Measurements from ENCODE around the gene SLC22A5.
A peak's percentile ranks its signal among the peaks of the same experiment; 100 is the strongest.

SLC22A5 gene

DNA sequence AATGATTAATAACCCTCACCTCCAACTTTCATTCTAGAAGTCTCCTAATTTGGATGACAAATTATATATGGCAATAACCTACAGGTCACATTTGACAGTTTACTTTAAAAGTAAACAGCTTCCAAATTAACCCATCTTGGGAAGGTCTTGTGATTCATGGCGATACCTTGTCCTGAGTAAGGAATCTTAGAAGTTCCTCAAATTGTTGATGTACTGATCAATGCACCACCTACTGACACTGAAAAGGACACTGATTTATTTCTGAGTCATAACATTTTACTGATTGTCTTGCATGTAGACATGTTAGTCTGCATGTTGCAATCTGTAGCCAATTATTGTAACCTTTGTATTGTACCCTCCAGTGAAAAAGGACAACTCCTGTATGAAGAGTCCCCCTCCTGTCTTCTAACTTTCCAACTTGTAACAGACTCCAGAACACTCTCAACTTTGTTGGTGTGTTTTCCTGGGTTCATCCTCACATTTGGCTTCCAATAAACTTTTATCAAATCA is 16.0 kb upstream of the SLC22A5 start:
- no peak for DNase-seq (ENCODE audit: low read depth)
- H3K4me3 ChIP-seq (ENCODE audit: control insufficient read depth, low read depth, low read length) = no peak overlapping the region
- TF ChIP-seq, protein P1, sequence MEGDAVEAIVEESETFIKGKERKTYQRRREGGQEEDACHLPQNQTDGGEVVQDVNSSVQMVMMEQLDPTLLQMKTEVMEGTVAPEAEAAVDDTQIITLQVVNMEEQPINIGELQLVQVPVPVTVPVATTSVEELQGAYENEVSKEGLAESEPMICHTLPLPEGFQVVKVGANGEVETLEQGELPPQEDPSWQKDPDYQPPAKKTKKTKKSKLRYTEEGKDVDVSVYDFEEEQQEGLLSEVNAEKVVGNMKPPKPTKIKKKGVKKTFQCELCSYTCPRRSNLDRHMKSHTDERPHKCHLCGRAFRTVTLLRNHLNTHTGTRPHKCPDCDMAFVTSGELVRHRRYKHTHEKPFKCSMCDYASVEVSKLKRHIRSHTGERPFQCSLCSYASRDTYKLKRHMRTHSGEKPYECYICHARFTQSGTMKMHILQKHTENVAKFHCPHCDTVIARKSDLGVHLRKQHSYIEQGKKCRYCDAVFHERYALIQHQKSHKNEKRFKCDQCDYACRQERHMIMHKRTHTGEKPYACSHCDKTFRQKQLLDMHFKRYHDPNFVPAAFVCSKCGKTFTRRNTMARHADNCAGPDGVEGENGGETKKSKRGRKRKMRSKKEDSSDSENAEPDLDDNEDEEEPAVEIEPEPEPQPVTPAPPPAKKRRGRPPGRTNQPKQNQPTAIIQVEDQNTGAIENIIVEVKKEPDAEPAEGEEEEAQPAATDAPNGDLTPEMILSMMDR (IDR thresholded peaks at IDR 0.05; ENCODE audit: control insufficient read depth, insufficient read depth, low read depth, low read length, missing control alignments) = no peak

DNA sequence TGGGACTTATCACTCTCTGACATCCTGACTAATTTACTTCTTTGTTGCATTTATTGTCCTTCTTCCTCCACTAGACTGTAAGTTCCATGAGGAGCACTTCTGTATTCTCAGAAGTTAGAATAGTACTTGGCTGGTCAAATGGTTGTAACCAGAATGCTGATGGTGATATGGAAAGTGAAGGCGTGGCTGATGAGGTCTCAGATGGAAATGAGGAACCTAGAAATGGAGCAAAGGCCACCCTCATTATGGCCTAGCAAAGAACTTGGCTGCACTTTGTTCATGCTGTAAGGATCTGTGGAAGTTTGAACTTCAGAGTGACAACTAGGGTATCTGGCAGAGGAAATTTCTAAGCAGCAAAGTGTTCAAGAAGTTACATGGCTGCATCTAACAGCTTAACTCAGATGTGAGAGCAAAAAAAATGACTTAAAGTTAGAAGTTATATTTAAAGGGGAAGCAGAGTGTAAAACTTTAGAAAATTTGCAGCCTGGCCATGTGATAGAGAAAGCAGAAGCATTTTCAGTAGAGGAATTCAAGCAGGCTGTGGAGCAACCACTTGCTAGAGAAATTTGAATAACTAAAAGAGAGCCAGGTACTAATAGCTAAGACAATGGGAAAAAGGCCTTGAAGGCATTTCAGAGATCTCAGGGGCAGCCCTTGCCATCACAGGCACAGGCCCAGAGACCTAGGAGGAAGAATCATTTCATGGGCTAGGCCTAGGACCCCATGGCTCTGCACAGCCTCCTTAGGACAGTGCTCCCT is 14.9 kb upstream of the SLC22A5 start:
- no peak for DNase-seq (ENCODE audit: low read depth)
- TF ChIP-seq, protein P1 (IDR thresholded peaks at IDR 0.05; ENCODE audit: control insufficient read depth, insufficient read depth, low read depth, low read length, missing control alignments) = no peak
- no peak overlapping the region for H3K4me3 ChIP-seq (ENCODE audit: control insufficient read depth, low read depth, low read length)

DNA sequence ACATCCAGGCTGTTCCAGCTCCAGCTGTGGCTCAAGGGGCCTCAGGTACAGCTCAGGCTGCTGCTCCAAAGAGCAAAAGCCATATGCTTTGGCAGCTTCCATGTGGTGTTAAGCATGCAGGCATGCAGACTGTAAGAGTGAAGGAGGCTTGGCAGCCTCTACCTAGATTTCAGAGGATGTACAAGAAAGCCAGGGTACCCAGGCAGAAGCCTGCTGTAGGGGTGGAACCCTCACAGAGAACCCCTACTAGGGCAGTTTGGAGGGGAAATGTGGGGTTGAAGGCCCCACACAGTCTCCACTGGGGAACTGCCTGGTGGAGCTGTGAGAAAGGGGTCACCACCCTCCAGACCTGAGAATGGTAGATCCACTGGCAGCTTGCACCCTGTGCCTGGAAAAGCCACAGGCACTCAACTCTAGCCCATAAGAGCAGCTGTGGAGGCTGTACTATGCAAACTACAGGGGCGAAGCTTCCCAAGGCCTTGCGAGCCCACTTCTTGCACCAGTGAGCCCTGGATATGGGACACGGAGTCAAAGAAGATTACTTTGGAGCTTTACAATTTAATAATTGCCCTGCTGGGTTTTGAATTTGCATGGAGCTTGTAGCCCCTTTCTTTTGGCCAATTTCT is 14.3 kb upstream of the SLC22A5 start:
- DNase-seq (ENCODE audit: low read depth) = no peak
- TF ChIP-seq, protein P1 (IDR thresholded peaks at IDR 0.05; ENCODE audit: control insufficient read depth, insufficient read depth, low read depth, low read length, missing control alignments) = no peak

DNA sequence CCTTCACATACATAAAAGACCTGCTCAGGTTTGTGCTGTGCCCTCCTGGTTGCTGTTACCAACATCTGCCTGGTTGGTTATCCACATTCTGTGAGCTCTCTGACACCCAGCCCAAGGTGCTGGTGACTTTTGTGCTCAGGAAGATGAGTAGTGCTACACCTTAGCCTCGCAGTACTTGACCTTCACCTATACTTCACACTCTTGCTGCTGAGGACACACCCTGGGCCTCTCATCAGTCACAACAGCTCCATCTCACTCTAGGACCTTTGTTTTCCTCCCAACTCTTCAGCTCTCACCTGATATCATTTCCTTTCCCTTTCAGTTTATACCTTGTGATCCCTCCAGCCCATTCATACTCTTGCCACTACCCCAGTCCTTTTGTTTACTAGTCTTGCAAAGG is 10.7 kb upstream of the SLC22A5 start:
- DNase-seq (ENCODE audit: low read depth) = no peak
- H3K4me3 ChIP-seq (ENCODE audit: control insufficient read depth, low read depth, low read length) = no peak overlapping the region
- TF ChIP-seq, protein P1 (IDR thresholded peaks at IDR 0.05; ENCODE audit: control insufficient read depth, insufficient read depth, low read depth, low read length, missing control alignments) = no peak

More for the DNA sequence above, 14.3 kb upstream of the SLC22A5 start:
- H3K4me3 ChIP-seq (ENCODE audit: control insufficient read depth, low read depth, low read length) = no peak overlapping the region

DNA sequence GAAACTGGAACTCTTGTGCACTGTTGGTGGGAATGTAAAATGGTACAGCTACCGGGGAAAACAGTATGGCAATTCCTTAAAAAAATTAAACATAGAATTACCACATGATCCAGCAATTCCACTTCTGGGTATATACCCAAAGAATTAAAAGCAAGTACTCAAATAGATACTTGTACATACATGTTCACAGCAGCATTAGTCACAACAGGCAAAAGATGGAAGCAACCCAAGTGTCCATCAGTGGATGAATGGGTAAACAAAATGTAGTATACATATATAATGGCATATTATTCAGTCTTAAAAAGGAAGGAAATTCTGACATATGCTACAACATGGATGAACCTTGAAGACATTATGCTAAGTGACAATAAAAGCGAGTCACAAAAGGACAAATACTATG is 7.4 kb upstream of the SLC22A5 start:
- DNase-seq (ENCODE audit: low read depth) = no peak
- TF ChIP-seq, protein P1 (IDR thresholded peaks at IDR 0.05; ENCODE audit: control insufficient read depth, insufficient read depth, low read depth, low read length, missing control alignments) = no peak
- no peak overlapping the region for H3K4me3 ChIP-seq (ENCODE audit: control insufficient read depth, low read depth, low read length)

DNA sequence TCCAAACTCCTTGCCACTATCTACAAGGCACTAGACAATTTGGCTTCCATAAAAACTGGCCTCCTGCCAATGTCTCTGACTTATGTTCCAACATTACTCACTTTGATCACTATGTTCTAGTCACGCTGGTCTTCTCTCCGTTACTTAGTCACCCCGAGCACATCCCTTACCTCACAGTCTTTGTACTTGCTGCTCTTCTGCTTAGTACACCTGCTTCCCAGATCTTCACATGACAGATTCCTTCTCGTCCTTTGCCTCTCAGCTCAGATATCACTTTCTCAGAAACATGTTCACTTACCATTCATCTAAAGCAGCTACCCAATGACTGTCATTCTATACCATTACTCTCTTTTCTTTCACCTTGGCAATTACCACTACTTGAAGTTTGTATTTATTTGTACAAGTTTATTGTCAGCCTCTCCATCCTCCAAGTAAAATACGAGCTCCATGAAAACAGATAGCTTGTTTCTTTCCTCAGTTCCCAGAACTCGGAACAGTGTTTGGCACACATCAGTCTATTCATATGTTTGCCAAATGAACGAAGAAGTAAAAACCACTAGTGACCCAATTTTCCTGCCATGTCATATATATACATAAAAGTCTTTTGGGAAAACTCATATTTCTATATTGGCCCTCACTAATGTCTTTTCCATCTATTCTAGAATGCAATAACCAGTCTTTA is 5.9 kb upstream of the SLC22A5 start:
- peak; percentile 77 for DNase-seq (ENCODE audit: low read depth)
- TF ChIP-seq, protein P1 (IDR thresholded peaks at IDR 0.05; ENCODE audit: control insufficient read depth, insufficient read depth, low read depth, low read length, missing control alignments) = no peak
- no peak overlapping the region for H3K4me3 ChIP-seq (ENCODE audit: control insufficient read depth, low read depth, low read length)
